HG02870 (cell line): Measurements from ENCODE around the gene ECM2.
A peak's percentile ranks its signal among the peaks of the same experiment; 100 is the strongest.

Experiments used
- ATAC-seq: cut with Tn5 transposase; IDR thresholded peaks from one replicate; pipeline ENCODE4 v1.9.1; 2021; ENCODE audit warnings: mild to moderate bottlenecking, moderate library complexity; ENCODE audit not compliant: unreplicated experiment

The ECM2 gene

GRCh38 chr9:92501671-92502393 is 34.0 kb downstream of the ECM2 start:
- no peak for ATAC-seq

- no peak for ATAC-seq
These were observed 35.1 kb downstream of the ECM2 start for GRCh38 chr9:92500725-92501124.

- no peak for ATAC-seq
These were observed 36.1 kb downstream of the ECM2 start for GRCh38 chr9:92499701-92500100.

GRCh38 chr9:92496396-92497176 is 39.2 kb downstream of the ECM2 start:
- ATAC-seq = no peak

- ATAC-seq = no peak
These were observed 40.9 kb downstream of the ECM2 start for GRCh38 chr9:92494856-92495255.

GRCh38 chr9:92493749-92494387 is 41.9 kb downstream of the ECM2 start:
- no peak for ATAC-seq

- ATAC-seq = no peak
These were observed 42.9 kb downstream of the ECM2 start for GRCh38 chr9:92492781-92493401.

- no peak for ATAC-seq
These were observed 46.9 kb downstream of the ECM2 start for GRCh38 chr9:92488681-92489550.

GRCh38 chr9:92486371-92486770 is 49.4 kb downstream of the ECM2 start:
- ATAC-seq = no peak

GRCh38 chr9:92484563-92484962 is 51.2 kb downstream of the ECM2 start:
- no peak for ATAC-seq

GRCh38 chr9:92483627-92484545 is 51.9 kb downstream of the ECM2 start:
- no peak for ATAC-seq

GRCh38 chr9:92482805-92483204 is 53.0 kb downstream of the ECM2 start:
- no peak for ATAC-seq

- ATAC-seq = no peak
These were observed 53.5 kb downstream of the ECM2 start, which contains the start of gene ASPN for GRCh38 chr9:92482329-92482728. Gene ASPN (minus strand): TSS chr9:92482506.

GRCh38 chr9:92480986-92481633 is 54.7 kb downstream of the ECM2 start:
- ATAC-seq = no peak

GRCh38 chr9:92480291-92480771 is 55.5 kb downstream of the ECM2 start:
- ATAC-seq = no peak

GRCh38 chr9:92479346-92479745 is 56.4 kb downstream of the ECM2 start:
- no peak for ATAC-seq

GRCh38 chr9:92478783-92479182 is 57.0 kb downstream of the ECM2 start:
- ATAC-seq = no peak

- ATAC-seq = peak; percentile 58
These were observed 58.8 kb downstream of the ECM2 start for GRCh38 chr9:92476962-92477361.

- no peak for ATAC-seq
These were observed 61.2 kb downstream of the ECM2 start for GRCh38 chr9:92474587-92474986.
